Bone marrow (tissue), 2 donors: ENCODE results near the gene PRAMEF1.
"Not testable (repeated sequence)": the region's sequence is repeated elsewhere in the genome, so short reads cannot be mapped to it uniquely, and the experiment has no call there.

Experiments
- DNase-seq, 2 donors: peaks; one replicate each; lab custom pipeline; 2025; lab: John Stamatoyannopoulos, UW

The PRAMEF1 gene

DNA sequence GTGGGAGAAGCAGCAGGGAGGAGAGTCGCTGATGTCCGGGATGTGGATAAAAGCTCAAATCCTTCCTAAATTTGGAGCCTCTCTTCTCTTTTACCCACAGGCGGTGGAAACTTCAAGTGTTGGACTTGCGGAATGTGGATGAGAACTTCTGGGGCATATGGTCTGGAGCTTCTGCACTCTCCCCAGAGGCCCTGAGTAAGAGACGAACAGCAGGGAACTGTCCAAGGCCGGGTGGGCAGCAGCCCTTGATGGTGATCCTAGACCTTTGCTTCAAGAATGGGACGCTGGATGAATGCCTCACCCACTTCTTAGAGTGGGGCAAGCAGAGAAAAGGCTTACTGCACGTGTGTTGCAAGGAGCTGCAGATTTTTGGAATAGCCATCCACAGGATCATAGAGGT, 15.8 kb upstream of the PRAMEF1 start:
- no peak for DNase-seq

DNA sequence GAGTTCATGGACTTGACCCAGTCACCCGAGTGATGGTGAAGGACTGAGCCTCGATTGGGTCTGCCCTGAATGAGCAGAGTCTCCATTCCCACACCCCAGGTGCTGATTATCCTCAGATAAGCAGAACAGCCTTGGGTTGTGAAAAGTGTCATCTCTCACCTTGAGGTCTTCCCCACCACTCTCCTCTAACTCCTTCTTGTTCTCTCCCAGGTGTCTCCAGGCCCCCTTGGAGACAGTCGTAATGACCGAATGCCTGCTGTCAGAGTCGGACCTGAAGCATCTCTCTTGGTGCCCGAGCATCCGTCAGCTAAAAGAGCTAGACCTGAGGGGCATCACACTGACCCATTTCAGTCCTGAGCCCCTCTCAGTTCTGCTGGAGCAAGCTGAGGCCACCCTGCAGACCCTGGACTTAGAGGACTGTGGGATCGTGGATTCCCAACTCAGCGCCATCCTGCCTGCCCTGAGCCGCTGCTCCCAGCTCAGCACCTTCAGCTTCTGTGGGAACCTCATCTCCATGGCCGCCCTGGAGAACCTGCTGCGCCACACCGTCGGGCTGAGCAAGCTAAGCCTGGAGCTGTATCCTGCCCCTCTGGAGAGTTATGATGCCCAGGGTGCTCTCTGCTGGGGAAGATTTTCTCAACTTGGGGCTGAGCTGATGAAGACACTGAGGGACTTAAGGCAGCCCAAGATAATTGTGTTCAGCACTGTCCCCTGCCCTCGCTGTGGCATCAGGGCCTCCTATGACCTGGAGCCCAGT, 14.2 kb upstream of the PRAMEF1 start:
- DNase-seq, result no peak

- DNase-seq, result no peak
Observed at GRCh38 chr1:12778061-12778460, 13.1 kb upstream of the PRAMEF1 start.

DNA sequence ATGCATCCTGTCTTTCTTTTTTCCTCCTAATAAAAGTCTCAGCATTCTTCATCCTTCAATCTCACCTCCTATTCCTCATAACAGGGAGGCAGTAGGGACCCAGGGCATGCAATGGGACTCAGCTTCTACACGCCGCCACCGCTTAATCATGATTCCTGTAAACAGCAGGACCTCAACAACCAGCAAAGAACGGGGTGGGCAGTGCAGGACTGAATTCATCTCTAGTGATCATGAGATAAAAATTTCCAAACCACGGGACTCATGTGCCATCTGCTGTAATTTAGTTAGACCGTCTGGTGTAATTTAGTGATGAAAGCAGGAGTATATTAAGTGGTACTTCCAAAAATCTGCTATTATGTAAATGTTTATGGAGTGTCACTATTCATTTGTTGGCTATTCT, 12.3 kb upstream of the PRAMEF1 start:
- no peak for DNase-seq

- not testable (repeated sequence) for DNase-seq
Observed at GRCh38 chr1:12781488-12781887, 9.7 kb upstream of the PRAMEF1 start.

DNA sequence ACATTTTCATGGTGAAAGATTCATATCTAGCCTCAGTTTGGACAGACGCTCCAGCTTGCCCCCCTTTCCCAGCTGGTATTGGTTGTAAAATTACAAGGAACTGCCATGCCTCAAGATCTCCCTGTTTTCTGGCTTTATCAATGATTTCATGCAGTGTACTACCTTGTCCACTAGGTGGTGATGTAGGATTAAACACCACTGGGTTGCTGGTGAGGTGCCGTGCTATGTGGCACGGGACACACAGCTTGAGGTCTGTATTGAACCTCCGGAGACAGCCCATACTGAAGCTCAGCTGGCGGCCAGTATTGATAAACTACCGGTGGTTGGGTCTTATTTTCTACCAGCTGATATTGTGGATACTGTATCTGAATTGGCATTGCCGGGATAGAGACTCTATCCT, 7.4 kb upstream of the PRAMEF1 start:
- not testable (repeated sequence) for DNase-seq

- not testable (repeated sequence) for DNase-seq
Observed at GRCh38 chr1:12784729-12785128, 6.5 kb upstream of the PRAMEF1 start.

GRCh38 chr1:12798911-12799310, 7.7 kb downstream of the PRAMEF1 start:
- DNase-seq, result no peak

- no peak for DNase-seq
Observed at GRCh38 chr1:12799730-12800129, 8.5 kb downstream of the PRAMEF1 start.

GRCh38 chr1:12809933-12810332, 18.7 kb downstream of the PRAMEF1 start:
- DNase-seq, result no peak

- DNase-seq, result no peak
Observed at GRCh38 chr1:12810691-12811408, 19.7 kb downstream of the PRAMEF1 start.

DNA sequence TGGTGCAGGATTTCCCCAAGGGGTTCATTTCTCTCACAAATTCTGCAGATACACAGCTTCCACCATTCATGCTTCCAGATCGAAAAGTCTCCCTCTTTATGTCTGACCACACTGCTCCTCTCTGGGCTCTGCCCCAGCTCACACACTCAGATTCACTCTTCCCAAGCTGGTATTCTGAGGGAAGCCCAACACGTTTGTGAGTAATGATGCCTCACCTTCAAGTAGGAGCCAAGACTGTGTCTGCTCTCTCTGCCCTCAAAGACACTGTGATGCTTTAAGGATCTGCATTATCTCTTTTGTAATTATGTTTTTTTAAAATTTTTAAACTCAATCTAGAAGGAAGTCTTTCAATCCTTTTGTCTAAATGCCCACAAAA, 20.2 kb downstream of the PRAMEF1 start:
- DNase-seq, result no peak

DNA sequence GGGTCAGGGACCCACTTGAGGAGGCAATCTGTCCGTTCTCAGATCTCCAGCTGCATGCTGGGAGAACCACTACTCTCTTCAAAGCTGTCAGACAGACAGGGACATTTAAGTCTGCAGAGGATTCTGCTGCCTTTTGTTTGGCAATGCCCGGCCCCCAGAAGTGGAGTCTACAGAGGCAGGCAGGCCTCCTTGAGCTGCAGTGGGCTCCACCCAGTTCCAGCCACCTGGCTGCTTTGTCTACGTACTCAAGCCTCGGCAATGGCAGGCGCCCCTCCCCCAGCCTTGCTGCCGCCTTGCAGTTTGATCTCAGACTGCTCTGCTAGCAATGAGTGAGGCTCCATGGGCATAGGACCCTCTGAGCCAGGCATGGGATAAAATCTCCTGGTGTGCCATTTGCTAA, 27.9 kb downstream of the PRAMEF1 start:
- not testable (repeated sequence) for DNase-seq

DNA sequence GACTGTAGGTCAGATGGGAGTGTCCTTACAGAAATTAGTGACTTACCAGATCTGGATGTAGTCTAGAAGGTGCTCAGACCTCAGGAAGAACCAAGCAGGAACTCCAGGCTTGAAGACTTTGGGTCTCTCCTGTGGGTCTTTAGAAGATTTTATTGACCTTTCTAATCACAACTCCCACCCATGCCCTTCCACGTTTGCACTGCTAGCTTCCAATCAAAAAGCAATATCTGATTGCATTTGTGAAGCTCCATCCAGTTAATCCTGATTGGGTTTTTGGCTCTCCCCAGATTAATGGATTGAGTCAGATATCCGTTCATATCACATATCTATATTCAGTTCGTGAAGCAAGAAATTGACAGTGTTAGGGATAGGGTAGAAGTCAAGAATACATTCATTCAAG, 40.1 kb downstream of the PRAMEF1 start, which contains the start of gene PRAMEF11:
PRAMEF11 (minus strand) TSS at position 101 of the 400 bp plus-strand sequence. CDS start 2,621 bp downstream, outside the sequence.
- DNase-seq, result not testable (repeated sequence)

DNA sequence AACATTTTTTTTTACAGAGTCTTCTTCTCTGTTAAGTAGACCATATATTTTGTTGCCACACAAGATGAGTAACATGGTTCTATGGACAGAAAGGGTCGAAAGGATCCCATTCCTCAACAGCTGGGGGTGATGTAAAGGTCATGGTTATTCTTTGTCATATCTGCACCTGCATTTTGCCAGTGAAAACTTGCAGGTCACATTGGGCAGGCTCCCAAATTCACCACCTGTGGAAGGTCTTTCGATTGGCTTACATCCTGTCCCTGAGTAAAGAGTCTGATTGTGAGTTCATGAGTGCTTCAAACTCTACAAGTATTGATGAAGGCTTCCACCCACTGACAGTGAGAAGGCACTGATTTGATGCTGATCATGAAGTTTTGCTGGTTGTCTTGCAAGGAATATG, 42.1 kb downstream of the PRAMEF1 start:
- DNase-seq, result not testable (repeated sequence)
